ENCODE results near the gene MEPE. TPM values are rescaled to one million over a fixed set of nuclear protein-coding genes. Genes with fewer than 3 reads are reported as not detected.

Gene MEPE
- total RNA-seq, 1 experiment from 2014 or later: not detected

DNA sequence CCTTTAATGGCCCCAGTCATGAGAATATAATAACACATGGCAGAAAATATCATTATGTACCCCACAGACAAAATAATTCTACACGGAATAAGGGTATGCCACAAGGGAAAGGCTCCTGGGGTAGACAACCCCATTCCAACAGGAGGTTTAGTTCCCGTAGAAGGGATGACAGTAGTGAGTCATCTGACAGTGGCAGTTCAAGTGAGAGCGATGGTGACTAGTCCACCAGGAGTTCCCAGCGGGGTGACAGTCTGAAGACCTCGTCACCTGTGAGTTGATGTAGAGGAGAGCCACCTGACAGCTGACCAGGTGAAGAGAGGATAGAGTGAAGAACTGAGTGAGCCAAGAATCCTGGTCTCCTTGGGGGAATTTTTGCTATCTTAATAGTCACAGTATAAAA lies 13.5 kb downstream of the MEPE start (continued):
- no peak for TF ChIP-seq POLR2A (IDR thresholded peaks at IDR 0.05; ENCODE audit: borderline replicate concordance, extremely low read depth, insufficient read depth, insufficient read length)

- Histone ChIP-seq H3K36me3 (ENCODE audit: control insufficient read depth in 1 of 2, insufficient read depth in 2 of 2, low read length in 2 of 2) (no peaks in the 10 kb centered on the region), H3K4me3 (replicated peaks in 1 of 2; ENCODE audit: low read depth in 1 of 2, low read length in 2 of 2) (peak overlapping the region; percentile 30 to 48), H3K27ac (ENCODE audit: low read depth, low read length) (no peak overlapping the region), H3K9me3 (ENCODE audit: control insufficient read depth in 1 of 2, insufficient read depth in 1 of 2, low read depth in 1 of 2, low read length in 2 of 2) (no peaks in the 10 kb centered on the region), H3K4me1 (ENCODE audit: control insufficient read depth in 1 of 2, insufficient read depth in 2 of 2, low read length in 2 of 2) (peaks cover 0 to 9% of the 10 kb centered on the region in 2 experiments; a peak in 3 of 4 replicates), H3K9me2 (ENCODE audit: insufficient read depth) (no peaks in the 10 kb centered on the region), H3K9ac (ENCODE audit: low read length) (no peak overlapping the region), H2AFZ (ENCODE audit: low read depth, low read length, poor library complexity, severe bottlenecking) (peak overlapping the region; percentile 100), H3K27me3 (ENCODE audit: insufficient read depth, low read length) (no peaks in the 10 kb centered on the region), H3K4me2 (ENCODE audit: low read length) (peak overlapping the region; percentile 72), H3K79me2 (ENCODE audit: insufficient read depth, low read length) (no peaks in the 10 kb centered on the region), H4K20me1 (ENCODE audit: insufficient read depth) (no peaks in the 10 kb centered on the region)
- intact Hi-C loops (cut with micrococcal nuclease): loop anchor here (5.0 kb wide), 1 partner anchor 951 kb away; no protein-coding TSS in a partner anchor
- DNase-seq (ENCODE audit: low read depth, low spot score) (peak; percentile 51), ATAC-seq (peak; percentile 97)
- no peak for TF ChIP-seq YY1 (IDR thresholded peaks at IDR 0.05; ENCODE audit: extremely low read depth, insufficient replicate concordance, low read depth, low read length)
- TF ChIP-seq SRF (IDR thresholded peaks at IDR 0.05; ENCODE audit: low read depth): 0 out of 2 replicates have a peak, but pooled peaks have one; percentile 15
- TF ChIP-seq, protein P1, sequence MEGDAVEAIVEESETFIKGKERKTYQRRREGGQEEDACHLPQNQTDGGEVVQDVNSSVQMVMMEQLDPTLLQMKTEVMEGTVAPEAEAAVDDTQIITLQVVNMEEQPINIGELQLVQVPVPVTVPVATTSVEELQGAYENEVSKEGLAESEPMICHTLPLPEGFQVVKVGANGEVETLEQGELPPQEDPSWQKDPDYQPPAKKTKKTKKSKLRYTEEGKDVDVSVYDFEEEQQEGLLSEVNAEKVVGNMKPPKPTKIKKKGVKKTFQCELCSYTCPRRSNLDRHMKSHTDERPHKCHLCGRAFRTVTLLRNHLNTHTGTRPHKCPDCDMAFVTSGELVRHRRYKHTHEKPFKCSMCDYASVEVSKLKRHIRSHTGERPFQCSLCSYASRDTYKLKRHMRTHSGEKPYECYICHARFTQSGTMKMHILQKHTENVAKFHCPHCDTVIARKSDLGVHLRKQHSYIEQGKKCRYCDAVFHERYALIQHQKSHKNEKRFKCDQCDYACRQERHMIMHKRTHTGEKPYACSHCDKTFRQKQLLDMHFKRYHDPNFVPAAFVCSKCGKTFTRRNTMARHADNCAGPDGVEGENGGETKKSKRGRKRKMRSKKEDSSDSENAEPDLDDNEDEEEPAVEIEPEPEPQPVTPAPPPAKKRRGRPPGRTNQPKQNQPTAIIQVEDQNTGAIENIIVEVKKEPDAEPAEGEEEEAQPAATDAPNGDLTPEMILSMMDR (IDR thresholded peaks at IDR 0.05 in 2 of 3, conservative IDR thresholded peaks at IDR 0.05 in 1 of 3; ENCODE audit: borderline replicate concordance in 1 of 3, insufficient read depth in 1 of 3, low read depth in 2 of 3, low read length in 2 of 3): peak; percentile 55 to 62 (median 58)
- no peak for TF ChIP-seq CEBPB (IDR thresholded peaks at IDR 0.05; ENCODE audit: low read depth)
- TF ChIP-seq POLR2AphosphoS5 (IDR thresholded peaks at IDR 0.05; ENCODE audit: low read depth, low read length): no peak
- TF ChIP-seq RAD21 (IDR thresholded peaks at IDR 0.05; ENCODE audit: low read depth): peak; percentile 55
- no peak for TF ChIP-seq JUND (IDR thresholded peaks at IDR 0.05)
- ChIA-PET RAD21 (ENCODE audit: low non-redundant PET in 1 of 2, low total read pairs in 2 of 2, uncharacterized antibody in 2 of 2, unreplicated experiment in 2 of 2) (interaction anchor here (0.7 to 1.3 kb wide), 4 partner anchors 125 to 305 kb away, joined by 3 to 5 read pairs (median 3); no protein-coding TSS in a partner anchor), CTCF (interaction anchor here (0.9 to 3.4 kb wide), 25 partner anchors 9 to 698 kb away, joined by 3 to 32 read pairs (median 4); no protein-coding TSS in a partner anchor), POLR2A (no interaction called here)
- no TSS peak for BruUV-seq (replicated peaks)
Measured at GRCh38 chr4:87848622-87849351, 16.0 kb downstream of the MEPE start.
